Measurements from ENCODE around the gene TMEM125.

TMEM125 gene

GRCh38 chr1:43269627-43270375 is at the start of gene TMEM125:
Gene TMEM125 (plus strand): TSS chr1:43269983. CDS start chr1:43272723, 2,740 bp downstream.
- Mint-ChIP-seq H3K27me3 (peaks cover 3% of the 10 kb centered on the region), H3K36me3 (ENCODE audit: low read depth) (peaks cover 4% of the 10 kb centered on the region), H3K27ac (no peak within 1 kb of the TSS), H3K4me3 (peak within 1 kb of the TSS; percentile 32), H3K9me3 (peaks cover 4% of the 10 kb centered on the region), H3K4me1 (ENCODE audit: low read depth) (peaks cover 19% of the 10 kb centered on the region)

DNA sequence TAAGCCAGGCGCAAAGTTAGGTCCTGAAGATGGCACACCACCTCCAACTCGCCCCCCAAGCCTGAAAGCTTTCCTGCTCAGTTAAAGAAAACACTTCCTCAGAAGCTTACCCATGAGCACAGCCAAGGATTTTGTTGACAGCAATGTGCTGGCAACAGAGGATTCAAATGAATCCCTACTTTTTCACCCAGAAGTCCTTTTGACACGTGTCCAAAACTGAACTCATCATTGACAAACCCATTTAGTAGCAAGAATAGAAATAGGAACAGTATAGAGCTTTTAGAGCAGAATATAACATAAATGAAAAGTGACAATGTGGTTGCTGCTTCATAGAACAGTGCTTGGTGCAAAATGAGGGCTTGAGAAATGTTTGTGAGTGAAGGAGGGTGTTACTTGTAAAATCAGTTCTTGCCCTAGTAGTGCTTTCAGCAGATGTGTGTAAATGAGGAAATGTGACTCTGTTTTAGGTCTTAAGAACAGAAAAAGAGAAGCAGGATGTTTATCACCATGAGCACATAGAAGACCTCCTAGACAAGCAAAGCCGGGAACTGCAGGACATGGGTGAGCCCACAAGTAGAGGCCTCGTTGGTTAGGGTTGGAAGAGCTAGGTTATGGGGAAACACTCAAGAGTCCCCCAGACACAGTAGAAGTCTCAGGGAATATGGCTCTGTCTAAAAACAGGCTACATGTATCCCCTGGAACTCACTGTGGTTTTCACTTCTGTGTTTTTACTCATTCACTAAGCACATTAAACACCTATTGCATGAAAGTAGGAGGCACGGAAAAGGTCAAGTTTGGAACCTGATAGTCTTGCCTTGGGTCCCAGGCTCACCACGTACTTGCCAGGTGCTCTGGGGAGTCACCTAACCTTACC is 48.6 kb upstream of the TMEM125 start:
- H3K9me3 Mint-ChIP-seq, result no peaks in the 10 kb centered on the region
- no peak overlapping the region for H3K27ac Mint-ChIP-seq
- H3K36me3 Mint-ChIP-seq (ENCODE audit: low read depth), result no peaks in the 10 kb centered on the region
- H3K4me1 Mint-ChIP-seq (ENCODE audit: low read depth), result peaks cover 12% of the 10 kb centered on the region
- H3K4me3 Mint-ChIP-seq, result no peak overlapping the region
- H3K27me3 Mint-ChIP-seq, result no peaks in the 10 kb centered on the region

DNA sequence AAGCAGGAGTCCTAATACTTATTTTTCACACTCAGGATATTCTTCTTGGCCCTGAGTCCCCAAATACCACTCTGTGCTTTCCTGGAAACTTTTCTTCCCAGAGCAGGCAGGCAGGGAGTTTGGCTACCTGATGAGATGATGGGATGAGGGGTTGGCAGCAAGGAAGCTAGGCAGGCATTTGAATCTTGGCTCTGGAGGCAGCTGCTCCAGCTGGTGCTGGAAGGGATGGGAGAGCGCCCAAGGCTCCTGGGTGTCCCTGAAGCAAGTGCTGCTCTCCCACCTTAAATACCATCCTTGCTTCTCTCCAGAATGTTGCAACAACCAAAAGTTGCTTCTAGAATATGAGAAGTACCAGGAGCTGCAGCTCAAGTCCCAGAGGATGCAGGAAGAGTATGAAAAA is 48.0 kb upstream of the TMEM125 start:
- Mint-ChIP-seq H3K27me3 (no peaks in the 10 kb centered on the region), H3K27ac (no peak overlapping the region), H3K36me3 (ENCODE audit: low read depth) (no peaks in the 10 kb centered on the region)

GRCh38 chr1:43222879-43223278 is 46.9 kb upstream of the TMEM125 start:
- Mint-ChIP-seq H3K36me3 (ENCODE audit: low read depth) (no peaks in the 10 kb centered on the region), H3K4me1 (ENCODE audit: low read depth) (peaks cover 12% of the 10 kb centered on the region), H3K27ac (no peak overlapping the region), H3K9me3 (no peaks in the 10 kb centered on the region), H3K27me3 (no peaks in the 10 kb centered on the region), H3K4me3 (no peak overlapping the region)

More for the DNA sequence above, 48.0 kb upstream of the TMEM125 start:
- no peaks in the 10 kb centered on the region for H3K9me3 Mint-ChIP-seq
- no peak overlapping the region for H3K4me3 Mint-ChIP-seq
- H3K4me1 Mint-ChIP-seq (ENCODE audit: low read depth), result peaks cover 12% of the 10 kb centered on the region

GRCh38 chr1:43225168-43225567 is 44.6 kb upstream of the TMEM125 start:
- Mint-ChIP-seq H3K9me3 (no peaks in the 10 kb centered on the region), H3K27ac (no peak overlapping the region), H3K4me1 (ENCODE audit: low read depth) (peaks cover 12% of the 10 kb centered on the region), H3K4me3 (no peak overlapping the region), H3K27me3 (no peaks in the 10 kb centered on the region), H3K36me3 (ENCODE audit: low read depth) (no peaks in the 10 kb centered on the region)

GRCh38 chr1:43227143-43227764 is 42.5 kb upstream of the TMEM125 start:
- H3K9me3 Mint-ChIP-seq, result no peaks in the 10 kb centered on the region
- no peaks in the 10 kb centered on the region for H3K27me3 Mint-ChIP-seq
- H3K4me3 Mint-ChIP-seq, result no peak overlapping the region
- H3K27ac Mint-ChIP-seq, result no peak overlapping the region
- no peaks in the 10 kb centered on the region for H3K4me1 Mint-ChIP-seq (ENCODE audit: low read depth)
- no peaks in the 10 kb centered on the region for H3K36me3 Mint-ChIP-seq (ENCODE audit: low read depth)

DNA sequence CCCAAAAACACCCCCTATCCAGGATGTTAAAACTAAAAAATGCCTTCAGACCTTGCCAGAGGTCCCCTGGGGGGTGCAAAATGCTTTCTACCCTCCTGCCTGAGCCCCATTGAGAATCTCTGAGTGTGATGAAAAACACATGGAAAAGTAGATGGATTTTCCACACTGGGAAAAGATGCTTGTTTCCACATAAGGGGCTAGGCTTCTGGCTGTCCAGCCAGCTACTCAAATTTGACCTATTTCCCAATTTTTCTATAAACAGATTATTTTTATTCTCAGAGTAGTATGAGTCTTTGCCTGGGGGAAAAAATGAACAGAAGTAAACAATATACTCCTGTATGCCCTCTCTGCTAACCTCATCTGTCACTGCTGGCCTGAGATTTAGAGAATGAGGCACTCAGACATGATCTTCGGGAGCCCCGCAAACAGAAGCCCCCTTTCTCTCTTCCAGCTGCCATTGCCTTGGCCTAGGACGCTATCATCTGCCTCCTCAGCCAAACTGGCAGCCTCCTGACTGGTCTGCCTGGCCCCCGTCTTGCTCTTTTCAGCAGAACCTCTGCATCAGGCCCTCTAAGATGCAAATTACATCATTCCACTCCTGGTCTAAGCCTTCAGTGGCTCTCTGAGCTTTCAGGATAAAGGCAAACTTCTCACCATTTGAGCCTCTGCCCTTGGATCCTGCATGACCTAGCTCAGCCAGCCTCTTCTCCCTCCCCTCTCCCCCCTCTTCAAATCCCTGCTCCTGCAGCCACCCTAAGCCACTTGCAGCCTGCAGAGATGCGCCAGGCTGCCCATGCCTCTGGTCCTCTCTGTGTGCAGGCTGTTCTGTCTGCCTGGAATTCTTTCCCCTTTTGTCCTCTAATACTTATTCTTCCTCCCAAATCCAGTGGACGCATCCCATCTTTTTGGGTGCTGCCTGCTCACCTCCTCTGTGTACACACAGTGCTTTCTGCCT is 39.7 kb upstream of the TMEM125 start:
- Mint-ChIP-seq H3K4me1 (ENCODE audit: low read depth) (no peaks in the 10 kb centered on the region), H3K9me3 (no peaks in the 10 kb centered on the region), H3K4me3 (no peak overlapping the region), H3K27me3 (no peaks in the 10 kb centered on the region), H3K36me3 (ENCODE audit: low read depth) (no peaks in the 10 kb centered on the region), H3K27ac (no peak overlapping the region)

DNA sequence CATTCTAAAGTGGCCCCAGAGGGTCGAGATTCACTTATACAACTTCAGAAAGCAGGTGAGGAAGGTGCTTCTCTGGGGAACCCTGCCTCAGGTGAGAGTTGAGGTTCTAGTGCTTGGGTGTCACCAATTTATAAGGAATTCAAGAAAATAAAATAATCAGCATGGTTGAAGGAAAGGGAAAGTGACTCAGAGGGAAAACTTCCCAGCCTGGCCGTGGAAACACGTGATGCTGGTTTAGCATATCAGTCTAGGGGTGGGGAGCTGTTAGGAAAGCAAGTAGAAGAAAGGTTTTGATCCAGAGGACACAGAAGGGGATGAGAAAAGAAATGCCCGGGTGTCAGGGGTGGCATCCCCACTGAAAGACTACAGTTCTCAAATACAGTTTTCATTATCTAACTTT is 37.7 kb upstream of the TMEM125 start:
- Mint-ChIP-seq H3K9me3 (no peaks in the 10 kb centered on the region), H3K4me3 (no peak overlapping the region), H3K36me3 (ENCODE audit: low read depth) (no peaks in the 10 kb centered on the region), H3K4me1 (ENCODE audit: low read depth) (no peaks in the 10 kb centered on the region), H3K27ac (no peak overlapping the region), H3K27me3 (no peaks in the 10 kb centered on the region)

- Mint-ChIP-seq H3K4me3 (no peak overlapping the region), H3K27ac (no peak overlapping the region), H3K4me1 (ENCODE audit: low read depth) (no peaks in the 10 kb centered on the region), H3K27me3 (no peaks in the 10 kb centered on the region), H3K36me3 (ENCODE audit: low read depth) (no peaks in the 10 kb centered on the region), H3K9me3 (no peaks in the 10 kb centered on the region)
Observed at GRCh38 chr1:43232482-43232881, 37.3 kb upstream of the TMEM125 start.

DNA sequence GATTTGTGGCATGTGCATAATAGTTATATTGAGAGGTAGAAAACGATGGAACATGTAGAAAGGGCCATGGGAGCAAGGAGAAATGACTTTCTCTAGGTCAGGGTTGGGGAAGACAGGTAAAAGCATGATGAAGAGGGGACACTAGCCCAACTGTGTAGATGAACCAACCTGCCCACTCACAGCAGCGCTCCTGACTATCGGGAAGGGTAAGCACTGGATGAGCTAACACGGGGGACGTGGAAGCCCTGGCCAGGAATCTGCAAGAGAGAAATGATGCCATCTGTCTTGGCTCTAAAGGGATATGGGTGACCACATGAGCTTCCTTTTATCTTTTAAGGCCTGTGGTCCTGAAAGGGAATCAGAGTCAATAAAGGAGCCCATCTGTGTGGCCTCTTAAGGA is 36.2 kb upstream of the TMEM125 start:
- Mint-ChIP-seq H3K36me3 (ENCODE audit: low read depth) (no peaks in the 10 kb centered on the region), H3K27ac (no peak overlapping the region), H3K4me3 (no peak overlapping the region), H3K27me3 (no peaks in the 10 kb centered on the region), H3K9me3 (no peaks in the 10 kb centered on the region), H3K4me1 (ENCODE audit: low read depth) (no peaks in the 10 kb centered on the region)

DNA sequence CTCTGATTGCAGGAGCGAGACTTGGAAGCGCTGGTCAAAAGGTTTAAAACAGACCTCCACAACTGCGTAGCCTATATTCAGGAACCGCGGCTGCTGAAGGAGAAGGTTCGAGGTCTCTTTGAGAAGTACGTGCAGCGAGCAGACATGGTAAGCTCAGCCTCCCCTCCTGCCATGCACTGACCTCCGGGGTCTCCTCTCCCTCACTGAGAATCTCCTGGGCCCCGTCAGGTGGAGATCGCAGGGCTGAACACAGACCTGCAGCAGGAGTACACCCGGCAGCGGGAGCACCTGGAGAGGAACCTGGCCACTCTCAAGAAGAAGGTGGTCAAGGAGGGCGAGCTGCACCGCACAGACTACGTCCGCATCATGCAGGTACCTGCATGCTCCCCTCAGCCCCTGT is 35.5 kb upstream of the TMEM125 start:
- peaks cover 4% of the 10 kb centered on the region for H3K4me1 Mint-ChIP-seq (ENCODE audit: low read depth)
- H3K36me3 Mint-ChIP-seq (ENCODE audit: low read depth), result no peaks in the 10 kb centered on the region
- H3K4me3 Mint-ChIP-seq, result no peak overlapping the region
- no peak overlapping the region for H3K27ac Mint-ChIP-seq
- H3K27me3 Mint-ChIP-seq, result no peaks in the 10 kb centered on the region
- H3K9me3 Mint-ChIP-seq, result no peaks in the 10 kb centered on the region

DNA sequence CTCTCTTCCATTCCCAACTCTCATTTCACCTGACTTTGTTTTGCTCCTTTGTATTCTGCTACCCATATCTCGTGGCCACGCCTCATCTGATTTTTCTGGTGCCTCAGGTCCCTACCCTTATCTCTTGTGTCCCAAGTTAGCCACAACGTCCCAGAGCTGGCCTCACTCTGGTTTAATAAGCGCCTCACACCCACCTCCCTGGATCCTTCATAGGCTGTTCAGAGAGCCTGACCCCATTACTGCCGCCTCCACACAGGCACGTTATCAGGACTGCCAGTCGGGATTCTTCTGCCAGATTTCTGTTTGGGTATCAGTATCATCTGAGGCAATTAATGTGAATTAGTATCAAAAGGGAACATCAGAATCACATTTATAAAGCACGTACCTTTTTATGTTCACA is 34.7 kb upstream of the TMEM125 start:
- Mint-ChIP-seq H3K27ac (no peak overlapping the region), H3K4me1 (ENCODE audit: low read depth) (peaks cover 4% of the 10 kb centered on the region), H3K27me3 (no peaks in the 10 kb centered on the region), H3K36me3 (ENCODE audit: low read depth) (no peaks in the 10 kb centered on the region), H3K4me3 (no peak overlapping the region), H3K9me3 (no peaks in the 10 kb centered on the region)

DNA sequence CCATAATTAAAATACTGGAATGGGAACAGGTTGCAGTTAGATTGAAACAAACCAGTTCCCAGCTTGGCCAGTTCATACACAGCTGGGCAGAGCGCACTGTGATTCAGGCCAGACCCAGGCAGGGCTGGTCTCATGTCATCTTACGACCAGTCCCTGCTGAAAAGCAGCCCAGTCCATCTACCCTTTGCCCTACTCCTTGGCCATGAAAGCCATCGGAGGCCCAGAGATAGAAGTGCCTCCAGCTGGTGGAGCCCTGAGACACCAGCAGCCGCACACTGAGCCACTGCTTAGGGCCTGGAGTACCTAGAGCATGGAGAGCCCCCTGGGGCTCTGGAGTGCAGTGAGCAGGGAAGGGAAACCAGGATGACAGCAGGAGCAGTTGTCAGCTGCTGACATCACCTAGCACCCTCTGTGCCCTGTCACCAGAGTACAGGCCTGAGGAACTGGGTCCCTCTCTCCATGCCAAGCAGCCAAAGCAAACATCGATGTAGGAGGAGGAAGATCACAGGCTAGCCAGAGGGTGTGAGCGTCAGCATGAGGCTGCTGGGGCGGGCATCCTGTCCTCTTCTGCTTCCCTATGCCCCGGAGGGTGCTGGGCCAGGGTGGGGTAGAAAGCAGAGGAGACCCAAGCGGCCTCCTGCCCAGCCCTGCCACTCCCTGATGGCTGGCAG is 34.2 kb upstream of the TMEM125 start:
- H3K36me3 Mint-ChIP-seq (ENCODE audit: low read depth), result no peaks in the 10 kb centered on the region
- no peak overlapping the region for H3K4me3 Mint-ChIP-seq
- H3K4me1 Mint-ChIP-seq (ENCODE audit: low read depth), result peaks cover 4% of the 10 kb centered on the region
- H3K27ac Mint-ChIP-seq, result no peak overlapping the region
- peaks cover 4% of the 10 kb centered on the region for H3K9me3 Mint-ChIP-seq
- no peaks in the 10 kb centered on the region for H3K27me3 Mint-ChIP-seq

DNA sequence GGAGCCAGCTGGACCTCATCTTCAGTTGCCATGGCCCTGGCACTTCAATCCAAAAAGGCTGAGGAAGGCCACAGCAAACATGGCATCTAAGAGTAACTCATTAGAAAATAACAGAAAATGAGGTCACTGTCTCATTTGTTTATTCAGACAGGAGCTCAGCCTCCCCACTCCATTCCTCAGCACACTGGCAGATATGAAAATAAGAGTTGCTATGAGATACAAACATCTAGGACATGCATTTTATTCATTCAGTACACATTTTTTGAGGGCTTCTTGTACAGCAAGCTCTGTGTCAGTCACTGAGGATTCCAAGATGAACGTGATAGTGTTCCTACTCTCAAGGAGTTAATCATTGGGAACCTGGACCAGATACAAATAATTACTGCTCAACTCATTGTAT is 32.7 kb upstream of the TMEM125 start:
- H3K9me3 Mint-ChIP-seq, result peaks cover 5% of the 10 kb centered on the region
- no peak overlapping the region for H3K27ac Mint-ChIP-seq
- H3K4me3 Mint-ChIP-seq, result no peak overlapping the region
- H3K27me3 Mint-ChIP-seq, result no peaks in the 10 kb centered on the region
- H3K4me1 Mint-ChIP-seq (ENCODE audit: low read depth), result peaks cover 4% of the 10 kb centered on the region
- no peaks in the 10 kb centered on the region for H3K36me3 Mint-ChIP-seq (ENCODE audit: low read depth)
